ENCODE data around the gene NPHS2. TPM values are rescaled to one million over a fixed set of nuclear protein-coding genes. Genes with fewer than 3 reads are reported as not detected.

The NPHS2 gene
- total RNA-seq, 1 experiment from 2014 or later: not detected

DNA sequence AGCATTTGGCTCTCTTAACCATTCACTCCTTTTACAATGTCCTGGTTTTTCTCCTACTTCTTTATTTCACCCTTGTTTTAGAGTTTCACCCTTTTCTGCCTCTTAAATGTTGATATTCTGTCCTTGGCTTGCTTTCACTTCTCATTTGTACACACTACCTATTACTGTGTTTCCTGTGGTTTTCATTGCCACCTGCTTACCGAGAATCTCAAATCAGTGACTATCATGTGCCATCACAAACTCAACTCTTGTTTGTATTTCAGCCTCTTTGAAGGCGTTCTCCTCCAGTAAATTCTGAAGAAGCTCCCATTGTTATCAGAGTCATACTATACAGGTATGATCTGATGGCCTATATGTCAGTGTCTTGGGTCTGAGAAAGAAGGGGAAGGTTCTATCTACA lies 65.7 kb downstream of the NPHS2 start:
- BruUV-seq (replicated peaks): no TSS peak
- CTCF ChIA-PET: no interaction called here
- Histone ChIP-seq H3K9me2 (ENCODE audit: insufficient read depth) (no peaks in the 10 kb centered on the region), H4K20me1 (ENCODE audit: insufficient read depth) (no peaks in the 10 kb centered on the region), H3K4me3 (replicated peaks in 1 of 2; ENCODE audit: low read depth in 1 of 2, low read length in 2 of 2) (no peak overlapping the region), H2AFZ (ENCODE audit: low read depth, low read length, poor library complexity, severe bottlenecking) (no peak overlapping the region), H3K36me3 (ENCODE audit: control insufficient read depth in 1 of 2, insufficient read depth in 2 of 2, low read length in 2 of 2) (no peaks in the 10 kb centered on the region), H3K9me3 (ENCODE audit: control insufficient read depth in 1 of 2, insufficient read depth in 1 of 2, low read depth in 1 of 2, low read length in 2 of 2) (no peaks in the 10 kb centered on the region), H3K27ac (ENCODE audit: low read depth, low read length) (no peak overlapping the region), H3K4me2 (ENCODE audit: low read length) (no peak overlapping the region), H3K4me1 (ENCODE audit: control insufficient read depth in 1 of 2, insufficient read depth in 2 of 2, low read length in 2 of 2) (no peaks in the 10 kb centered on the region), H3K27me3 (ENCODE audit: insufficient read depth, low read length) (no peaks in the 10 kb centered on the region), H3K9ac (ENCODE audit: low read length) (no peak overlapping the region), H3K79me2 (ENCODE audit: insufficient read depth, low read length) (no peaks in the 10 kb centered on the region)
- POLR2A ChIA-PET: no interaction called here
- no peak for ATAC-seq
- intact Hi-C loops (cut with micrococcal nuclease): no loop called here
- no peak for DNase-seq (ENCODE audit: low read depth, low spot score)
- RAD21 ChIA-PET (ENCODE audit: low non-redundant PET in 1 of 2, low total read pairs in 2 of 2, uncharacterized antibody in 2 of 2, unreplicated experiment in 2 of 2): no interaction called here
- TF ChIP-seq SRF (IDR thresholded peaks at IDR 0.05; ENCODE audit: low read depth) (no peak), EZH2phosphoT487 (IDR thresholded peaks at IDR 0.05; ENCODE audit: borderline replicate concordance) (no peak), ZNF274 (IDR thresholded peaks at IDR 0.05; ENCODE audit: low read depth, low read length) (no peak)
- TF ChIP-seq, protein P1, sequence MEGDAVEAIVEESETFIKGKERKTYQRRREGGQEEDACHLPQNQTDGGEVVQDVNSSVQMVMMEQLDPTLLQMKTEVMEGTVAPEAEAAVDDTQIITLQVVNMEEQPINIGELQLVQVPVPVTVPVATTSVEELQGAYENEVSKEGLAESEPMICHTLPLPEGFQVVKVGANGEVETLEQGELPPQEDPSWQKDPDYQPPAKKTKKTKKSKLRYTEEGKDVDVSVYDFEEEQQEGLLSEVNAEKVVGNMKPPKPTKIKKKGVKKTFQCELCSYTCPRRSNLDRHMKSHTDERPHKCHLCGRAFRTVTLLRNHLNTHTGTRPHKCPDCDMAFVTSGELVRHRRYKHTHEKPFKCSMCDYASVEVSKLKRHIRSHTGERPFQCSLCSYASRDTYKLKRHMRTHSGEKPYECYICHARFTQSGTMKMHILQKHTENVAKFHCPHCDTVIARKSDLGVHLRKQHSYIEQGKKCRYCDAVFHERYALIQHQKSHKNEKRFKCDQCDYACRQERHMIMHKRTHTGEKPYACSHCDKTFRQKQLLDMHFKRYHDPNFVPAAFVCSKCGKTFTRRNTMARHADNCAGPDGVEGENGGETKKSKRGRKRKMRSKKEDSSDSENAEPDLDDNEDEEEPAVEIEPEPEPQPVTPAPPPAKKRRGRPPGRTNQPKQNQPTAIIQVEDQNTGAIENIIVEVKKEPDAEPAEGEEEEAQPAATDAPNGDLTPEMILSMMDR (IDR thresholded peaks at IDR 0.05 in 2 of 3, conservative IDR thresholded peaks at IDR 0.05 in 1 of 3; ENCODE audit: borderline replicate concordance in 1 of 3, insufficient read depth in 1 of 3, low read depth in 2 of 3, low read length in 2 of 3): no peak

DNA sequence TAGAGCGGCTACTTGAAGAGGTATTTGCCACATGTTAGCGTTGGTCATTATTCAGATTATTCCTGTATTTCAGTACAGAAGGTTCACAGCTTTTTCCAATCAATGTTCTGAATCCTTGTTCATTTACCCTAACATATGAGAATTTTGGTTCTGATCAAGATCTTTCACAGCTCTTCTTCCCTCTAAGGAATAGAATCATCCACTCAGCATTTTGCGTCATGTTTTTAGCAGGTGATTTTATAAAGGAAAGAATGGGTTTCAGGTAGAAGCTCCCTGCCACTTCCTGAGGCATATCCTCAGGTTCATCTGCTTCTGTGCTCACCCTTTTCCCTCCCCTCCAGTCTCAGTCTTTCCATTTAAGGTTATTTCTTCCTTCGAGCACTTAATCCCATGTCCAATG lies 66.4 kb downstream of the NPHS2 start:
- ATAC-seq (no peak), DNase-seq (ENCODE audit: low read depth, low spot score) (no peak)
- Histone ChIP-seq H3K79me2 (ENCODE audit: insufficient read depth, low read length) (no peaks in the 10 kb centered on the region), H3K4me1 (ENCODE audit: control insufficient read depth in 1 of 2, insufficient read depth in 2 of 2, low read length in 2 of 2) (no peaks in the 10 kb centered on the region), H4K20me1 (ENCODE audit: insufficient read depth) (no peaks in the 10 kb centered on the region), H3K4me2 (ENCODE audit: low read length) (no peak overlapping the region), H3K9me3 (ENCODE audit: control insufficient read depth in 1 of 2, insufficient read depth in 1 of 2, low read depth in 1 of 2, low read length in 2 of 2) (no peaks in the 10 kb centered on the region), H3K27ac (ENCODE audit: low read depth, low read length) (no peak overlapping the region), H3K4me3 (replicated peaks in 1 of 2; ENCODE audit: low read depth in 1 of 2, low read length in 2 of 2) (no peak overlapping the region), H3K9ac (ENCODE audit: low read length) (no peak overlapping the region), H3K27me3 (ENCODE audit: insufficient read depth, low read length) (no peaks in the 10 kb centered on the region), H2AFZ (ENCODE audit: low read depth, low read length, poor library complexity, severe bottlenecking) (no peak overlapping the region), H3K9me2 (ENCODE audit: insufficient read depth) (no peaks in the 10 kb centered on the region), H3K36me3 (ENCODE audit: control insufficient read depth in 1 of 2, insufficient read depth in 2 of 2, low read length in 2 of 2) (no peaks in the 10 kb centered on the region)
- intact Hi-C loops (cut with micrococcal nuclease): no loop called here
- POLR2A ChIA-PET: no interaction called here
- BruUV-seq (replicated peaks): no TSS peak
- RAD21 ChIA-PET (ENCODE audit: low non-redundant PET in 1 of 2, low total read pairs in 2 of 2, uncharacterized antibody in 2 of 2, unreplicated experiment in 2 of 2): no interaction called here
- CTCF ChIA-PET: no interaction called here
- TF ChIP-seq POLR2A (IDR thresholded peaks at IDR 0.05; ENCODE audit: borderline replicate concordance, extremely low read depth, insufficient read depth, insufficient read length) (no peak), ZFX (IDR thresholded peaks at IDR 0.05) (no peak), ZNF274 (IDR thresholded peaks at IDR 0.05; ENCODE audit: low read depth, low read length) (no peak), FOSL1 (IDR thresholded peaks at IDR 0.05; ENCODE audit: low read depth) (no peak), CEBPB (IDR thresholded peaks at IDR 0.05; ENCODE audit: low read depth) (no peak), JUND (IDR thresholded peaks at IDR 0.05) (no peak), CBX3 (IDR thresholded peaks at IDR 0.05; ENCODE audit: low read depth) (no peak), EZH2 (IDR thresholded peaks at IDR 0.05) (no peak), TCF7L2 (IDR thresholded peaks at IDR 0.05; ENCODE audit: borderline replicate concordance, extremely low read depth, insufficient read depth, insufficient read length) (no peak), RAD21 (IDR thresholded peaks at IDR 0.05; ENCODE audit: low read depth) (no peak)
- TF ChIP-seq, protein P1 (IDR thresholded peaks at IDR 0.05 in 2 of 3, conservative IDR thresholded peaks at IDR 0.05 in 1 of 3; ENCODE audit: borderline replicate concordance in 1 of 3, insufficient read depth in 1 of 3, low read depth in 2 of 3, low read length in 2 of 3): no peak
- TF ChIP-seq, protein P2, sequence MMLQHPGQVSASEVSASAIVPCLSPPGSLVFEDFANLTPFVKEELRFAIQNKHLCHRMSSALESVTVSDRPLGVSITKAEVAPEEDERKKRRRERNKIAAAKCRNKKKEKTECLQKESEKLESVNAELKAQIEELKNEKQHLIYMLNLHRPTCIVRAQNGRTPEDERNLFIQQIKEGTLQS (IDR thresholded peaks at IDR 0.05): no peak
- TF ChIP-seq, protein P3, sequence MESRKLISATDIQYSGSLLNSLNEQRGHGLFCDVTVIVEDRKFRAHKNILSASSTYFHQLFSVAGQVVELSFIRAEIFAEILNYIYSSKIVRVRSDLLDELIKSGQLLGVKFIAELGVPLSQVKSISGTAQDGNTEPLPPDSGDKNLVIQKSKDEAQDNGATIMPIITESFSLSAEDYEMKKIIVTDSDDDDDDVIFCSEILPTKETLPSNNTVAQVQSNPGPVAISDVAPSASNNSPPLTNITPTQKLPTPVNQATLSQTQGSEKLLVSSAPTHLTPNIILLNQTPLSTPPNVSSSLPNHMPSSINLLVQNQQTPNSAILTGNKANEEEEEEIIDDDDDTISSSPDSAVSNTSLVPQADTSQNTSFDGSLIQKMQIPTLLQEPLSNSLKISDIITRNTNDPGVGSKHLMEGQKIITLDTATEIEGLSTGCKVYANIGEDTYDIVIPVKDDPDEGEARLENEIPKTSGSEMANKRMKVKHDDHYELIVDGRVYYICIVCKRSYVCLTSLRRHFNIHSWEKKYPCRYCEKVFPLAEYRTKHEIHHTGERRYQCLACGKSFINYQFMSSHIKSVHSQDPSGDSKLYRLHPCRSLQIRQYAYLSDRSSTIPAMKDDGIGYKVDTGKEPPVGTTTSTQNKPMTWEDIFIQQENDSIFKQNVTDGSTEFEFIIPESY (IDR thresholded peaks at IDR 0.05; ENCODE audit: extremely low read depth, insufficient replicate concordance, low read length): no peak

All from HCT116 (cell line).